ENCODE results near the gene FHOD1.

Gene FHOD1

GRCh38 chr16:67277294-67277998 is 30.2 kb upstream of the FHOD1 start:
- DNase-seq: peak; percentile 59

- DNase-seq: no peak
Observed at GRCh38 chr16:67275321-67275720, 28.0 kb upstream of the FHOD1 start.

- DNase-seq: no peak
Observed at GRCh38 chr16:67271446-67271845, 24.2 kb upstream of the FHOD1 start.

- no peak for DNase-seq
Observed at GRCh38 chr16:67270931-67271338, 23.7 kb upstream of the FHOD1 start.

GRCh38 chr16:67269766-67270165 is 22.5 kb upstream of the FHOD1 start:
- DNase-seq: no peak

DNA sequence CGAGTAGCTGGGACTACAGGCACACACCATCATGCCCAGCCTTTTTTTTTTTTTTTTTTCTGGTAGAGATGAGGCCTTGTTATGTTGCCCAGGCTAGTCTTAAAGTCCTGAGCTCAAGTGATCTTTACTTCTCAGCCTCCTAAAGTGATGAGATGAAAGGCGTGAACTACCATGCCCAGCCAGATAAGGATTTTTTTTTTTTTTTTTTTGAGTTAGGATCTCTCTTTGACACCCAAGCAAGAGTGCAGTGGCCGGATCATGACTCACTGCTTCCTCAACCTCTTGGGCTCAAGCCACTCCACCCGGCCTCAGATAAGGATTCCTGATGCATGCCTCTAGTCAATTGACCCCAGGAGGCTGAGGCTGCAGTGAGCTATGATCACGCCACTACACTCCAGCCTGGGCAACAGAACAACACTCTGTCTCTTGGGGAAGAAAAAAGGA is 20.9 kb upstream of the FHOD1 start:
- peak; percentile 29 for DNase-seq

DNA sequence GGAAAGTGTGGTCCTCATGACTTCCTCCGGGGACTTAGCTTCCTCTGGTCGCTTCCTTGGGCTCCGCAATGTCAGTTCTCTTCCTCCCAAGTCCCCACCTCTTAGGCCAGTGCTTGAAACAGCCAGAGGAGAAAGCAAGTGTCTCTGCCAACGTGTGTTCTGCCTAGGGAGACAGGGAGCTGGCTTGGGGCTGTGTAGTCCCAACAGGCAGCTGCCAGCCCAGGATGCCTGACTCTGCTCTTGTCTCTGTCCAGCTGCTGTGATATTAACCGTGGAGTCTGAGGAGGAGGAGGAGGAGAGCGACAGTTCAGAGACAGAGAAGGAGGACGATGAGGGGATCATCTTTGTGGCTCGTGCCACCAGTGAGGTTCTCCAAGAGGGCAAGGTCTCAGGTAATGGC is 18.6 kb upstream of the FHOD1 start:
- no peak for DNase-seq

DNA sequence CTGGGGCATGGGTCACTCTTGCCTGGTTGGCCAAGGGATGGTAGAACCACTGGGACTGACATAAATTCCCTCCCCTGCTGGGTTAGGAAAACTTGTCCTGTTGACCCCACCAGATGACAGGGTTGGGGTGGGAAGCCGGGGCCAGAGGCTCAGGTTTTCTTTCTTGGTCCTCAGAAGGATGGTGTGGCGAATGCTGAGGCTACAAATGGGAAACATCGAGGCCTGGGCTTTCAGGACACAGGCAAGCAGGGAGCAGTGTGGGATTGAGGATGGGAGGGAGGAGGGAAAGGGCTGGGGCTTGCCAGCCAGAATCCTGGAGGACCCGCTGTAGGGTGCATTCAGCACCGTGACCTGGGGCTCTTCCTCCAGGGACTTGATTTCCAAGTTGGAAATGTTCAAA is 17.6 kb upstream of the FHOD1 start:
- no peak for DNase-seq

GRCh38 chr16:67264277-67264676 is 17.0 kb upstream of the FHOD1 start:
- DNase-seq: no peak

GRCh38 chr16:67263201-67263600 is 15.9 kb upstream of the FHOD1 start:
- DNase-seq: no peak

DNA sequence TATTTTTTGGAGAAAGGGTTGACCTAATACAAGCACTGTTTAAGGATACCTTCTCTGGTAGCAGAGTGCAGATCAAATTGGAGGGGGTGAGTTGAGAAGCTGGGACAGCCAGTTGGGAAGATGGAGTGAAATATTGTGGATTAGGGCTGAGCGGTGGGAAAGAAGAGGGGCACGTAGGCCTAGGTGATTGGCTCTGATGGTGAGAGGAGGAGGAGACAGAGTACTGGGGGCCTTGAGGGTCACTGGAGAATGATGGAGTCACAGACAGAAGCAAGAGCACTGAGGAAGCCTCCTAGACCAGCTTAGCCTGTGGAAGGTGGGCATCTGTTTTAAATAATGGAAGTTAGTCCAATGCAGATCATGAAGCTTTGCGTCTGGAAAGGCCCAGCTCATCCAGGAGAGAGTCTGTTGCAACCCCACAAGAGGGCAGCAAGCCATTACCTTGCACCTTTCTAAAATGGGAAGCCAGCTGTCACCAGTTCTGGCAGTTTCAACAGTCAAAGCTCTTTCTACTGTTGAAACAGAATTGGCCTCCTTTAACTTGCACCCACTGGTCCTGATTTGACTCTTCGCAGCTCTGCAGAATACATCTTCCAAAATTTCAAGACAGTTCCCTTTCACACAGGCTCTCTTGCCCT is 13.3 kb upstream of the FHOD1 start:
- DNase-seq: peak; percentile 39

- DNase-seq: no peak
Observed at GRCh38 chr16:67259705-67260104, 12.4 kb upstream of the FHOD1 start.

- DNase-seq: no peak
Observed at GRCh38 chr16:67258161-67258835, 11.0 kb upstream of the FHOD1 start.

DNA sequence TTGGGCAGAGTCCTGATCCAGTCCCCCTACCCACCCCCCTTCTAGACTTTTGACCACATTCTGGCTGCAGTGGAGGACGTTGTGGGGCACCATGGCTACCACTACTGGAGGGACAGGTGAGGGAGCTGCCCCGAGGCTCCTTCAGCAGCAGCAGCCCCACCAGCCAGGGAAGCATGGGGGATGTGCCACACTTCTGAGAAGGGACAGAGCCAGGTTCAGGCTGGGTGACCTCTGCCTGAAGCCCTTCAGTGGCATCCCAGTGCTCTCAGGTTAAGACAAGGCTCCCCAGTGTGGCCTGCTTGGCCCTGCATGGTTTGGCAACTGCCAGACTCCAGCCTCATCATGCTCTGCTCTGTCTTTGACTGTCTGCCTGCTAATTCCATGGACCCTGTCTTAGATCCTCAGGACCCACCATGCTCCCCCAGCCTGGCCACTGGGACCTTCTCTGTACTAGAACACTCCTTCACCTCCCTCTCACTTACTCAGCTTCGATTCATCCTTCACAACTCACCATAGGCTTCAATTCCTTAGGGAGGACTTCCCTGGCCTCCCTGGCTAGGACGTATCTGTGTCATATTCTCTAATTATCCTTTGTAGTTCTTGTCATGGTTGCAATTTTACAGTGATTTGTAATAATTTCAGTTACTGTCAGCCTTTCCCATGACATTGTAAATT is 10.3 kb upstream of the FHOD1 start:
- DNase-seq: no peak

DNA sequence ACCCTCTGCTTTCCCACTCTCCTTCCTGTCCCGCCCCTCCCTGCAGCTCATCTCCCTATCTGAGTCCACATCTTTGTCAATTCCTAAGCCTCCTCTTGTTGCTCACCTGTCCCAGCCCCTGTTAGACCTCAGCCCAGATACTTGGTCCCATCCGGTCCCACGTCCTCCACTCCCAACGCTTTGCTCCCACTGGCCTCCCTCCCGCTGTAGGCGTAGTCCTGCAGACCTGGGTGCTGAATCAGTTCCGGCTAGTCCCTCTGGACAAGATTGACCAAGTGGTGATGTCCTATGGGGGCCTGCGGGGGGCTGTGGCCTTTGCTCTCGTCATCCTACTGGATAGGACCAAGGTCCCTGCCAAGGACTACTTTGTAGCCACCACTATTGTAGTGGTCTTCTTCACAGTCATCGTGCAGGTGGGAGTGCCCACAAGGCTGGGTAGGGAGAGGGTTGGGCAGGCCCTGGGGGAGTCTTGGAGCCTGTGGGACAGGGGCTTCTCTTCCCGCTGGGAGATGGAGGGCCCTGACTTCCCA is 9.5 kb upstream of the FHOD1 start:
- no peak for DNase-seq

DNA sequence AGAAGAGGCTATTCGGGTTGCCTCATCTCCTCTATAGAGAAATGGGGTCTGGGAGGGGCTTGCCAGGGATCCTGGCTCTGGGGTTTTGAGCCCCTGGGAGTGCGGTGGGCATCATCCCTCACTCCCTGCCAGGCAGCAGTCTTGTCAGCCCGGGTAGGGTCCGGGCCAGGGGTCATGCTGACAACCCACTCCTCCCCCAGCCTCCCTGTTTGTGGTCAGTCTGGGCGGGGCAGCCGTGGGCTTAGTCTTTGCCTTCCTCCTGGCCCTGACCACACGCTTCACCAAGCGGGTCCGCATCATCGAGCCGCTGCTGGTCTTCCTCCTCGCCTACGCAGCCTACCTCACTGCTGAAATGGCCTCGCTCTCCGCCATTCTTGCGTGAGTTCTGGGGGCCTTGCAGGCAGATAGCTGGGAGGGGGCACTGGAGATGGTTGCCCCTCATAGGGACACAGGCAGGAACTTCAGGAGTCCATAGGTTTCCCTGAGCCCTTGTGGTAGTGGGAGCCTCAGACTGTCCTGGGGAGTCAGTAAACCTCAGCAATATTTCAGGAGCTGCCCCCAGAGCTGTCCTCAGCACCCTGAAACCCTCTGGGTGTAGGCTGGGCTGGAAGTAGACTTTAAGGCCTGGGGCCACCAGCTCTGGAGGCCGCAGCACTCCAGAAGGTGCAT is 8.4 kb upstream of the FHOD1 start:
- DNase-seq: no peak

DNA sequence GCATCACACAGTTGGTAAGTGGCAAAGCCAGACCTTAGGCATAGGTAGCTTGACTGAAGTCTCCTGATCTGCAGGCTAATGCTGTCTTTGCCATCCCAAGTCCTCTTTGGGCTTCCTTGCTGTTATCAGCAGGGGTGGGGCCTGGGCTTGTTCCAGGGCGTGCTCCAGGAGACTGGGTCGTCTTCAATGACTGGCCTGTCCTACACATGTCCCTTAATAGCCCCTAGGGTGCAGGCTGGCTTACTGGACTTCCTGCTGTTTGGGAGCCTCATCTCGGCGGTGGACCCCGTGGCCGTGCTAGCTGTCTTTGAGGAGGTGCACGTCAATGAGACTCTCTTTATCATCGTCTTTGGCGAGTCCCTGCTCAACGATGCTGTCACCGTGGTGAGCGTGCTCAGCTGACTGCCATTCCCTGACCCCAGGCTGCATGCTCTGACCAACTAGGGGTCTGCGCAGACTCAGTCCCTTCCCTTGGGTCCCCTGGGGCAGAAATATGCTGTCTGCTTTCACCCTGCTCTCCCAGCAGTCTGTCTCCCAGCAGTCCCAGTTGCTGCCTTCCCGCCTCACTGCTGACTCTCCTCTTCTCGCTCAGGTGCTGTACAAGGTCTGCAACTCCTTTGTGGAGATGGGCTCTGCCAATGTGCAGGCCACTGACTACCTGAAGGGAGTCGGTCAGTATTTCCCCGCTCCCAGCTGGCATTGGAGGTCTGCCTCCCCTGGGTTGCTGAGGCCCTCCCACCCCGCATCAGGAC is 7.7 kb upstream of the FHOD1 start:
- DNase-seq: no peak

DNA sequence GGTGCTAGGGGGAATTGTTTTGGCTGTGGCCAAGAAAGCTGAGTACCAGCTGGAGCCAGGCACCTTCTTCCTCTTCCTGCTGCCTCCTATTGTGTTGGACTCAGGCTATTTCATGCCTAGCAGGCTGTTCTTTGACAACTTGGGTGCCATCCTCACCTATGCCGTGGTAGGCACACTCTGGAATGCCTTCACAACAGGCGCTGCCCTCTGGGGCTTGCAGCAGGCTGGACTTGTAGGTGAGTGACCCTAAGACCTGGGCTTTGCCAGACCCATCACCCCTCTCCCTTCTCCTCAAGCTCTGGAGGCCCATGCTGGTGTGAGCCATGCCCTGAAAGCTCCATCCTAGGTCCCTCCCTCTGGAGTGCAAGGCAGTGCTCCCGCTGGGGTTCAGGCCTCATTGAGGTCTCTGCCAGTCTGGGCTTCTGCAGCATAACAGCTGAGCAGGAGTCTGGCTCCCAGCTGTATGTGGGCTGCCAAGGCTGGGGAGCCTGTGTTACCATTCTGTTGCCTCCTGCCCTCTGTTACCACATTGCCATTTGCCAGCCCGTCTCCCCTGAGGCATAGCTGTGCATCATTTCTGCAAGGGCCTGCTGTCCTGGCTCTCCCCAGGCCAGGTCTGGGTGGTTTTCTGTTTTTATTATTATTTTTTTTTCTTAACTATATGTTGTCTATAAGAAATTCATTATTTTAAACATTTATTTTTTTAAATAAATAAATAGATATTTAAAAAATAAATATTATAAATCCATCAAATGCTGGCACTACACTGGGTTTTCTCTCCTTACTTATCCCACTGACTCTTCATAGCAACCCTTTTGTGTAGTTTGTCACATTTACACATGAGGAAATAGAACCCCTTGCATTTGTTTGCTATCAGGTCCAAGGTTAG is 5.6 kb upstream of the FHOD1 start:
- DNase-seq: no peak

- DNase-seq: no peak
Observed at GRCh38 chr16:67250045-67250327, 2.7 kb upstream of the FHOD1 start.

DNA sequence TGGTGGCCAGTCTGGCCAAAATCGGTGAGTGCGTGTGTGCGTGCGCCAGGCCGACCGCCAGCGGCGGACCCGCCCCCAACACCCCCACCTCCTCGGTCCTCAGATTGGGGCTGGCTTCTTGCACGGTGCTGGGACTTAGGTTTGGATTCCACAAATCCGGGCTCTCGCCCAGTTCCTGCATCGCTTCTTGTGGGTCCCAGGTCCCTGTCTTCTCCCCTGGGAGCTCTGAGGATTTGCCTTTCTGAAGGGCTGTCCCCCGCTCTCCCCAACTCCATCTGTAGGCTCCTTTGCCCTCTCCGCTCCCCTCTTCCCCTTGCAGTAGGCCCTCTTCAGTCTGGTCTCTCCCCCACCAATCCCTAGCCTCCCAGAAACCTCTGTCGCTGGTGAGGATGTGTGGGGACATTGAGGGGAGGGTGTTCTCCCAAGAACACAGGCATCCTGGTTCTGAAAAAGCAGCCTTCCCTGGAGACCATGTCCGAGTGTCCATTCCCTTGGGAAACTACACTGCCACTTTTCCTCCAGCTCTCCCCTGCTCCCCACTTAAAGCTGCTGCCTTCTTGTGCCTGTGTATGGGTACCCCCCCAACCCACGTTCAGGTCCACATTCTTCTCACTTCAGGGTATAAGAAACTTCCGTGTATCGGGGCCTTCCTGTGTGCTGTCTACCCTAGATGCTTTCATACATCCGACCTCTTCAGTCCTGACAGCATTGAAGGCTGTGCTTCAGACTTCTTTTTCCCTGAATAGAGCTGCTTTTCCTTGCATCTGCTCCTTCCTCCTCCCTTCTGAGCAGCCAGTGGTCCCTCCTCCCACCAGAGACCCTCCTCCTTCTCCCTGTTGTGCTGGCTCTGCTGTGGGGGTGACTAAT is 2.1 kb upstream of the FHOD1 start:
- DNase-seq: no peak
